Gastroesophageal sphincter (tissue), 3 donors: ENCODE measurements around the gene HAGHL.

Experiments used
- CTCF ChIP-seq, 4 experiments: fragments of 200-600 bp in 2 of 4; fragments of 450-650 bp in 2 of 4; sonication (generic) in 1 of 4; IDR thresholded peaks; one replicate each; pipeline ENCODE4 v1.5.1; 2017 to 2019; ENCODE audit warnings: antibody characterized with exemption in 4 of 4, mild to moderate bottlenecking in 2 of 4, moderate library complexity in 2 of 4
- EP300 ChIP-seq: sonication (generic); formaldehyde crosslinking; IDR thresholded peaks from one replicate; pipeline ENCODE4 v1.6.1; 2017; ENCODE audit warnings: antibody characterized with exemption, mild to moderate bottlenecking
- POLR2A ChIP-seq, 2 donors: fragments of 450-650 bp; IDR thresholded peaks; one replicate each; pipeline ENCODE4 v1.6.1; 2017; ENCODE audit warnings: antibody characterized with exemption in 2 of 2, mild to moderate bottlenecking in 2 of 2, moderate library complexity in 1 of 2
- POLR2AphosphoS5 ChIP-seq: sonication (generic); formaldehyde crosslinking; IDR thresholded peaks from one replicate; pipeline ENCODE4 v1.6.1; 2017; ENCODE audit warnings: antibody characterized with exemption

GRCh38 chr16:726188-726437, 793 bp upstream of the HAGHL start:
- TF ChIP-seq POLR2A (IDR thresholded peaks at IDR 0.05) (no peak), CTCF (IDR thresholded peaks at IDR 0.05) (no peak), EP300 (no peak), POLR2AphosphoS5 (no peak)
